ENCODE data around the gene PDCD2L. TPM values are rescaled to one million over a fixed set of nuclear protein-coding genes. Genes with fewer than 3 reads are reported as not detected.

PDCD2L gene
- total and polyA plus RNA-seq, 9 of the 15 experiments (the other 6 are each of a cell fraction or from before 2014, with no cell fraction given), result 12.1 to 68.5 (median 56.3) TPM

DNA sequence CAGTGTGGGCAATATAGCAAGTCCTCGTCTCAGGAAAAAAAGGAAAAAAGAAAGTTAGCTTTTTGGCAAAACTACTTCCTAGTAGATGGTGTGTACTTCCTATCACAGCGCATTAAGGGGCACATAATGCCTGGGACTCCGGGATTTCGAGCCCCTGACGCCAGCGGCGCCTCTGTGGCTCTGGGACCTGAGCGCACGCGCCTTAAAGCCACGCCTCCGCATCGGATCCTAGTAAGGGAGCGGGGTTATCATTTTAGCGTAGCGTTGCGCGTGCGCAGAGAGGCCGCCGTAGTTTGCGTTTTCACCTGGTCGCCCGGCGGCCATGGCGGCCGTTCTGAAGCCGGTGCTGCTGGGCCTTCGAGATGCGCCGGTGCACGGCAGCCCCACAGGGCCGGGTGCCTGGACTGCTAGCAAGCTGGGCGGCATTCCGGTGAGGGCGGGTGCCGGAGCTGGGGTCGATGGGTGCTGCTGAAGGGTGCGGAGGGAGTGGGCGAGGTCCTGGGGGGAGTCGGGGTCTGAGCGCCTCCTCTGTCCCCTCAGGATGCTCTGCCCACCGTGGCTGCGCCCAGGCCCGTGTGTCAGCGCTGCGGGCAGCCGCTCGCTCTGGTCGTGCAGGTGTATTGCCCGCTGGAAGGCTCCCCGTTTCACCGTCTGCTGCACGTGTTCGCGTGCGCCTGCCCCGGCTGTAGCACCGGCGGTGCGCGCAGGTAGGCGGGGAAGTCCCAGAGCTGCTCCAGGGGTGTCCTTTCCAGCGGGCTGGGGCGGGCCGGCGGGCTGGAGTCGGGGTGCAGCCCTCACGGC lies at the start of gene PDCD2L (continued):
- TF ChIP-seq ZNF395 (CRISPR knock-in tag; IDR thresholded peaks at IDR 0.05) (peak; percentile 71; the same call in 1 of the 2 replicates), NR3C1 (CRISPR knock-in tag; IDR thresholded peaks at IDR 0.05) (0 out of 2 replicates have a peak, but pooled peaks have one; percentile 43), POLR2H (tag; IDR thresholded peaks at IDR 0.05; ENCODE audit: low read depth) (peak; percentile 61; the same call in 1 of the 2 replicates), RHOXF2B (CRISPR knock-in tag; conservative IDR thresholded peaks at IDR 0.05) (no peak), ZNF282 (CRISPR knock-in tag; IDR thresholded peaks at IDR 0.05) (no peak), MAZ (CRISPR knock-in tag; conservative IDR thresholded peaks at IDR 0.05 in 1 of 2, IDR thresholded peaks at IDR 0.05 in 1 of 2) (no peak; a peak in 2 of 4 replicates), STAG1 (CRISPR knock-in tag; IDR thresholded peaks at IDR 0.05; ENCODE audit: borderline replicate concordance) (no peak), COPS2 (conservative IDR thresholded peaks at IDR 0.05) (no peak), TEAD4 (IDR thresholded peaks at IDR 0.05; ENCODE audit: low read length) (no peak), TEAD4 (CRISPR knock-in tag; IDR thresholded peaks at IDR 0.05; ENCODE audit: borderline replicate concordance) (no peak), ZNF717 (CRISPR knock-in tag; IDR thresholded peaks at IDR 0.05) (no peak), ZNF184 (CRISPR knock-in tag; IDR thresholded peaks at IDR 0.05) (no peak), GTF2B (IDR thresholded peaks at IDR 0.05; ENCODE audit: extremely low read depth, insufficient read length) (no peak), SREBF1 (IDR thresholded peaks at IDR 0.05; ENCODE audit: borderline replicate concordance, low read depth, low read length) (no peak), BCL6 (CRISPR knock-in tag; IDR thresholded peaks at IDR 0.05) (no peak), ZNF174 (CRISPR knock-in tag; IDR thresholded peaks at IDR 0.05) (no peak), ATF2 (CRISPR knock-in tag; IDR thresholded peaks at IDR 0.05) (no peak)
- TF ChIP-seq, protein P1, sequence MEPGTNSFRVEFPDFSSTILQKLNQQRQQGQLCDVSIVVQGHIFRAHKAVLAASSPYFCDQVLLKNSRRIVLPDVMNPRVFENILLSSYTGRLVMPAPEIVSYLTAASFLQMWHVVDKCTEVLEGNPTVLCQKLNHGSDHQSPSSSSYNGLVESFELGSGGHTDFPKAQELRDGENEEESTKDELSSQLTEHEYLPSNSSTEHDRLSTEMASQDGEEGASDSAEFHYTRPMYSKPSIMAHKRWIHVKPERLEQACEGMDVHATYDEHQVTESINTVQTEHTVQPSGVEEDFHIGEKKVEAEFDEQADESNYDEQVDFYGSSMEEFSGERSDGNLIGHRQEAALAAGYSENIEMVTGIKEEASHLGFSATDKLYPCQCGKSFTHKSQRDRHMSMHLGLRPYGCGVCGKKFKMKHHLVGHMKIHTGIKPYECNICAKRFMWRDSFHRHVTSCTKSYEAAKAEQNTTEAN (CRISPR knock-in tag; IDR thresholded peaks at IDR 0.05), result no peak
- TF ChIP-seq, protein P2, sequence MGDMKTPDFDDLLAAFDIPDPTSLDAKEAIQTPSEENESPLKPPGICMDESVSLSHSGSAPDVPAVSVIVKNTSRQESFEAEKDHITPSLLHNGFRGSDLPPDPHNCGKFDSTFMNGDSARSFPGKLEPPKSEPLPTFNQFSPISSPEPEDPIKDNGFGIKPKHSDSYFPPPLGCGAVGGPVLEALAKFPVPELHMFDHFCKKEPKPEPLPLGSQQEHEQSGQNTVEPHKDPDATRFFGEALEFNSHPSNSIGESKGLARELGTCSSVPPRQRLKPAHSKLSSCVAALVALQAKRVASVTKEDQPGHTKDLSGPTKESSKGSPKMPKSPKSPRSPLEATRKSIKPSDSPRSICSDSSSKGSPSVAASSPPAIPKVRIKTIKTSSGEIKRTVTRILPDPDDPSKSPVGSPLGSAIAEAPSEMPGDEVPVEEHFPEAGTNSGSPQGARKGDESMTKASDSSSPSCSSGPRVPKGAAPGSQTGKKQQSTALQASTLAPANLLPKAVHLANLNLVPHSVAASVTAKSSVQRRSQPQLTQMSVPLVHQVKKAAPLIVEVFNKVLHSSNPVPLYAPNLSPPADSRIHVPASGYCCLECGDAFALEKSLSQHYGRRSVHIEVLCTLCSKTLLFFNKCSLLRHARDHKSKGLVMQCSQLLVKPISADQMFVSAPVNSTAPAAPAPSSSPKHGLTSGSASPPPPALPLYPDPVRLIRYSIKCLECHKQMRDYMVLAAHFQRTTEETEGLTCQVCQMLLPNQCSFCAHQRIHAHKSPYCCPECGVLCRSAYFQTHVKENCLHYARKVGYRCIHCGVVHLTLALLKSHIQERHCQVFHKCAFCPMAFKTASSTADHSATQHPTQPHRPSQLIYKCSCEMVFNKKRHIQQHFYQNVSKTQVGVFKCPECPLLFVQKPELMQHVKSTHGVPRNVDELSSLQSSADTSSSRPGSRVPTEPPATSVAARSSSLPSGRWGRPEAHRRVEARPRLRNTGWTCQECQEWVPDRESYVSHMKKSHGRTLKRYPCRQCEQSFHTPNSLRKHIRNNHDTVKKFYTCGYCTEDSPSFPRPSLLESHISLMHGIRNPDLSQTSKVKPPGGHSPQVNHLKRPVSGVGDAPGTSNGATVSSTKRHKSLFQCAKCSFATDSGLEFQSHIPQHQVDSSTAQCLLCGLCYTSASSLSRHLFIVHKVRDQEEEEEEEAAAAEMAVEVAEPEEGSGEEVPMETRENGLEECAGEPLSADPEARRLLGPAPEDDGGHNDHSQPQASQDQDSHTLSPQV (IDR thresholded peaks at IDR 0.05), result 0 out of 2 replicates have a peak, but pooled peaks have one; percentile 42

Data from K562 (cell line).